CD4-positive, alpha-beta T cell treated with Interleukin-17A for 1 hour (primary cell): ENCODE results near the gene TNNT2.

Source experiments
- DNase-seq: peaks from one replicate; pipeline ENCODE4 v3.0.0-alpha.2; 2020

Gene TNNT2

GRCh38 chr1:201377611-201378092 lies at the start of gene TNNT2:
TNNT2 (minus strand) TSS chr1:201377680; CDS start chr1:201373254, 4,426 bp downstream.
- DNase-seq, result no peak

DNA sequence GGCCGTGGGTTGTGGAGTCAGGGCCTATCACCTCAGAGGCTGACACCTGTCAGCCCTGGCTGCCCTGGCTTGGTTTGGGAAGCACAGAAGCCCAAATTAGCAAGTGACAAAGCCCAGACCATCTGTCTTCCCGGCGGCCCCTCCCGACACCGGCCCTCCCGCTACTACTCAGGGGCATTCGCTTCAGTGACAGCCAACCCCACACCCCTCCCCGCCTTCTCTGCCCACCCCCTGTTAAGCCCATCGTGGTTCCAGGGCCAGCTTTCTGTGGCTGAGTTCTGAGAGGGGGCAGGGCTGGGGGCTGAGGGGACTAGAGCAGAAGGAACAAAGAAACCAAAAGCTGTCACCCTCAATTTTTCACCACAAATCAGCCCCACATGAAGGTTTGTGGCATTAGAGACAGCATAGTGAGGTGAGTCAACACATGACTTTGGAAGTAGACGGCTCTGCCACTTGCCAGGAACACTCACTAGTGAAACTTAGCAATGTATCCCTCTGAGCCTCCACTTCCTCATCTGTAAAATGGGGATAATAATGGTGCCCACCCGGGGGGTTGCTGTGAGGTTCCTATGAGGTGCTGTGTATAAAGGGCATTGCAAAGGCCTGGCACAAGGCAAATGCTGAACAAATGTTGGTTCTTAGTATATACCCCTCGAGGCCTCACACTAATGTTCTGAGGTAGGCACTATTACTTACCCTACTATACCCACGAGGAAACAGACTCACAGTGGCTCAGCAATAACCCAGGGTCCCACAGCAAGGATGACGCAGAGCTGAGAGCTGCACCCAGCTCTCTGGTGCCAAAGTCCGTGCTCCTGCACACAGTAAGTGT lies 49.2 kb upstream of the TNNT2 start:
- no peak for DNase-seq

DNA sequence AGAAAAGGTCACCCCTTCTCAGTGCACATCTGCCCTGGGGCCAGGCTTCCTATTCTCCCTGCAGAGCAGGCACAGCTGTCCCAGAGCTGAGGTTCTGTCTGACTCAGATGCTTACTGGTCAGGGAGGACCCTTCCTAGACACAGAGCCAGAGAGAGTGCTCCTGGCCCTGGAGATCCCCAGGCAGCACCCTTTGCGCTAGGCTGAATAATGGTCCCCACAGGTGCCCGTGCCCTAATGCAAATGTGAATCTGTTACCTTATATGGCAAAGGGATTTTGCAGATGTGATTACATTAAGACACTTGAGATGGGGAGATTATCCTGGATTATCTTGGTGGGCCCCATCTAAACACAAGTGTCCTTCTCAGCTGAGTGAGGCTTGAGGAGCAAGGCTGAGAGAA lies 46.7 kb upstream of the TNNT2 start:
- no peak for DNase-seq

DNA sequence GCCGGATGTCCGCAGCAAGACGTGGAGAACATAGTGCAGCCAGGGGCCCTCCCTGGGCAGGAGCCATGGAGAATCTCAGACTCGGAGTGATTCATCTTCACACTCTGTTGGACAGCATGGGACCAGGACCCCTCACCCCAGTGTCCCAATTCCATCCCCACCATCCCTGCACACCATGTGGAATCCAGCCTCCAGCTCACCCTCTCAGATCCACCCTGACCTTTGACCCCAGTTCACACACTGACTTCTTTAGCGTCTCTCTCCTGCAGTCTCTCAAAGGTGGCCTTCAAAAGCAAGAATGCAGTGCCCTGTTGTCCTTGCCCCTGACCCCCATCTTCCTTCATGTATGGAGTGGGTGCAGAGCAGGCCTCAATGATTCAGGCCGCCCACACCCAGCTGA lies 46.2 kb upstream of the TNNT2 start:
- no peak for DNase-seq

GRCh38 chr1:201422436-201423030 lies 45.1 kb upstream of the TNNT2 start:
- no peak for DNase-seq

DNA sequence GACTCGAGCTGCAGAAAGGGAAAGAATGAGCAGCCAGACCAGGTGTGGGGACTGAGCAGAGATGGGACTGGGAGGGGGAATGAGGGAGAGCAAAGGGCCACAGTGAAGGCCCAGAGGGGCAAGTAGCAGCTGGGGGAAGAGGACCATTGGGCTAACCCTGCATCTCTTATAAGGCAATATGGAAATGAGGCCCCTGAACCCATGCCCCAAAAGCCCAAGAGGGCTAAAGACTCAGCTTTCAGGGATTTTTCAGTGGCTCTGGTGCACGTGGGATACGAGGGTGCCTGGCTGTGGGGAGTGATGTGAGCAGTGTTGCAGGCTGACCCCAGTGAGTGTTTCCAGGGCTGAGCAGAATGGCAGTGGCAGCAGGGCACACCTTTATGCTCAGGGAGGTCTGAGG lies 44.5 kb upstream of the TNNT2 start:
- DNase-seq, result no peak

GRCh38 chr1:201421041-201421440 lies 43.6 kb upstream of the TNNT2 start:
- DNase-seq, result no peak

DNA sequence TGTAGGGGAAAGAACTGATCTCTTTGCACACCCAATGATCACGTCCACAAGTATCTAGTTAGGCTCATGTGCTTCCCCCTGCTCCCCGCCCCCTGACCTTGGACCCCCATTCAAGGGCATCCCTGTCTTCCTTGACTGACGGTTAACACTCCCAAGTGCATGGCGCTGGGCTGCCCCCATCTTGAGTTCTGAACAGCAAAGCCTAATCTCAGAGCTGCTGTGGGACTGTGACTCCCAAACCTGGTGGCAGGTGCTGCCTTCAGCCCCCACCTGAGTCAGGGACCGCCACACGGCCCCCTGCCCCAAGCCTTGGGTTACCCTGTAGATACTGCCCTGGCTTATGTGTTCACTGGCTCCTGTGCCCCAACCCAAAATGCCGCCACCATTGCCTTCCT lies 43.1 kb upstream of the TNNT2 start:
- DNase-seq, result no peak

DNA sequence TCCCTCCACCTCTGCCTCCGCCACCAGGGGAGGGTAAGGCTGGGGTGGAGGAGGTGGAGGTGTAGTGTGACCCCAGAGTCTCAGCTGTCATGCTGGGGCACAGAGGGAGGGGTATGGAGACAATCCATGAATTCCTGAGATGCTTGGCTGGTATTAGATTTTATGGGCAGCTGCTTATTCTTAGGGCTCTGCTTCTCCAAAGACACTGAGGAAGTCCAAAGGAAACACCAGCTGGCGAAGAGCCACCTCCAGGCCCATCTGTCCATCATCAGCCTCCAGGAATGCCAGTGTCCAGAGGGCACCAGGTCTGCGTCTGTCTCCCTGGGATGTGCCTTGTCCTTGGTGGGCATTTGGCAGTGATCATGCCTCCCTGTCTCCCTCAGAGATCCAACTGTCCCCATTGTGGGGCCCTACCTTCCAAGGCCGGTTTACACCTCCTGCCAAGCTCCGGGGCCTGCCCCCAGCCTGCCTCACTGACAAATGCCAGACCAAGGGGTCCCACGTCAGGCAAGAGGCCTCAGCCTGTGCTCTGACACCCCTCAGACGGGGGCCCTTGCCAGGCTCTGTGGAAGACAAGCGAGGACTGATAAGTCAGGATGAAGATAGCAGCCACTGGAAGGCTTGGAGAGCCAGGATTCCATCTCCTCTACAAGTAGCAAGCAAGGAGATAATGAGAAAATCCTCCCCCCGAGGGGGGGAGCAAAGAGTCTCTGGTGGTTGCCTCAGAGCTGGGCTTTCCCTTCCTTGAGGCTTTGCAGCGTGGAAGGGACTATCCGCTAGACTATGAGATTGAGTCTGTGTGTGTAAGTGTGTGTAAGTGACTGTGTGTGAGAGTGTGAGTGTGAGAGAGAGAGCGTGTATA lies 42.5 kb upstream of the TNNT2 start:
- no peak for DNase-seq

GRCh38 chr1:201419256-201419655 lies 41.8 kb upstream of the TNNT2 start:
- no peak for DNase-seq

- DNase-seq, result no peak
Measured at GRCh38 chr1:201418461-201418860, 41.0 kb upstream of the TNNT2 start.

DNA sequence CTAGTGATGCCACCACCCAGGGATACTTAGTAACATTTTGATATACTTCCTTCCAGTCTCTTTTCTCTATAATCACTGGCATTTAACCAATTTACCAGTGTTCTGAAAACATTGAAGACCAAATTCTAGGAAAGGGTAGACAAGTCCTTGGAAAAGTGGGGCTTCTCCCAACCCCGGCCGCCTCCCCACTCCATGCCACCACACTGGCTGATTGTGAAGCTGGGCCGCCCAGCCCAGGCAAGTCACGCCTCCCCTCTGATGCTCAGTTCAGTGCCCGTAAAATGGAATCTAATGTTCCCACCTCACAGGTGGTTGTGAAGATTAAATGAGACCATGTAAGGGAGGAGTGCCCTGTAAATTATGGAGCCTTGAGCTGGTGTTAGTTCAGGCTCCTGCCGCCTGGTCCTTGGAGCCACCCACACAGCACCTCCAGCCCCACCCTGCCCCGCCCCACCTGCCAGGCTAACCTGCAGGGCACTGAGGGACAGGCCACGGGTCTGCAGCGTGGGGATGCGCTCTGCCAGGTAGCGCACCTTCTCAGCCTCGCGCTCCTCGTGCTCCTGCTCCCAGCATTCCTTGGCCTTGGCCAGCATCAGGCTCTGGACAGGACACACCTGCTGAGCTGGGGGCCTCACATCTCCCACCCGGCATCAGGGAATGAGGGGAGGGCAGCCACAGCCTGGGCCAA lies 36.7 kb upstream of the TNNT2 start:
- no peak for DNase-seq

DNA sequence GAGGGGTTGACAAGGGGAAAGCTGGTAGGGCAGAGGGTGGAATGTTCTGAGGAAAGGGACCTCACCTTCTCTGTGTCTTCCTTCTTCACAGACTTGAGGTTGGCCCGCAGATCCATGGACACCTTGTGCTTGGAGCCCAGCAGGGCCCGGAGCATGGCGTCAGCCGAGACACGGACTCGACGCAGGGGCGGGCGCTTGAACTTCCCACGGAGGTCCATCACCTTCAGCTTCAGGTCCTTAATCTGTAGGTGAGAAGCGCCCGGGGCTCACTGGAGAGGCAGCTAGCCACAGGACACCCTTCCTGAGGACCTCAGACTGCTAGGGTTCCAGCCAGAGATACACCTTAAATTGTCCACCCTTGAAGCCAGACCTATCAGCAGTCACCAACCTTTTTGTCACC lies 33.8 kb upstream of the TNNT2 start:
- no peak for DNase-seq

GRCh38 chr1:201409440-201409839 lies 32.0 kb upstream of the TNNT2 start:
- no peak for DNase-seq

DNA sequence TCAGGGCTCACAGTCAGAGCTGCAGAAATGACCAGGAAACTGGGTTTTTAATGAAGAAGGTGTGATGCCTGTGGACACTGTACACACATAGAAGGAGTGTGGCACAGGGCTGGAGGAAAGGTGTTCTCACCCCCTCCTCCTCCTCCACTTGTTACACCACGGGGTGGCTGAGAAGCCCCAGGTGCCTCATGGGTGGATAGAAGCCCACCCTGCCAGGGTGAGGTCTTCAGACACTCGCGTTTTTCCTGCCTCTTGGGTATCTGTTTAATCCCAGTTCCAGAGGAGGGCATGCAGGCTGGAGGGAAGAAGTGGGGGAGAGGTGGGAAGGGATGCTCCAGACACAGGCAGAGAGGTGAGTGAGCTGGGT lies 31.3 kb upstream of the TNNT2 start:
- no peak for DNase-seq

DNA sequence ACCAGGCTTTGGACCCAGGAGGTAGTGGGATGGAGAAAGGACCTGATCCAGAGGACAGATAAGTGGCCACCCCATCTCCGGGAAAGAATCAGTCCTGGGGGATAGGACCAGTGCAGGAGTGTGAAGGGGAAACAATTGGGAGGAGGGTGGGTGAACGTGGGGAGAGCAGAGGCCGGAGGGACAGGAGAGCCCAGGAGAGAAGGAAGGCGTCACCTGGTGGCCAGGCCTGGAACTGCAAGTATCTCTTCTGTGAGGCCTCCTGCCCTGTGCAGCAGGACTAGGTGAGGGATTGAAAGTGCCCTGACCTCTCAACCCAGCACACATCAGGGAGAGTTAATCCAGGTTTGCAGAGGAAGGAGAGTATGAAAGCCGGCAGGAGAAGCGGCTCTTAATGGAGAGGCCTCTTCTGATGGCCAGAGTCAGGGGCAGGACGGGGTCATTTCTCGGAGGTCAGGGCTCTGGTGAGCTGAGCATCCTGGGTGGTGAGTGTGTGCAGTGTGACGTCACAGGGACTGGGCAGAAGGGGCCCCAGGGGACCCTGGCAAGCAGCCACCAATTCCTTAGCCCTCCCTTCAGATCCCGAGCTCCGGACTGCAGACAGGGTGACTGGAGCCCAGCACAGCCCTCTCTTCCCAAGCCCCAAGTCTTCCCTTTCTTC lies 30.8 kb upstream of the TNNT2 start:
- DNase-seq, result peak; percentile 58

GRCh38 chr1:201406831-201407406 lies 29.4 kb upstream of the TNNT2 start:
- DNase-seq, result no peak

DNA sequence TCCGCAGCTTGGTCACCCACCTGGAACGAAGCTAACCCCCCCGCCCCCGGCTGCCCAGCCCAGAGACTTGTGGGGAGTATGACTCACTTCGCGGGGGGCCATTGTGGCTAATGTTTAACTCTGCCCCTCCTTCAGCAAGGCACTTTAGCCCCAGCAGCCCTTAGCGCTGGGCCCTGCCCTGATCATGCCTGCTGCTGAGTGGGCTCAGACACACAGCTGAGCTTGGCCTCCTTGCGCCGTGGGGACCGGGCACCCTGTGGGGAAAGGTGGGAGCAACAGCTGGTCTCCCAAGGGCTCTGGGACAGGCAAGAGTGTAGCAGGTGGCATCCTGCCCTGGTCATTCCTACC lies 28.0 kb upstream of the TNNT2 start:
- DNase-seq, result no peak

- DNase-seq, result no peak
Measured at GRCh38 chr1:201404722-201405483, 27.4 kb upstream of the TNNT2 start.

DNA sequence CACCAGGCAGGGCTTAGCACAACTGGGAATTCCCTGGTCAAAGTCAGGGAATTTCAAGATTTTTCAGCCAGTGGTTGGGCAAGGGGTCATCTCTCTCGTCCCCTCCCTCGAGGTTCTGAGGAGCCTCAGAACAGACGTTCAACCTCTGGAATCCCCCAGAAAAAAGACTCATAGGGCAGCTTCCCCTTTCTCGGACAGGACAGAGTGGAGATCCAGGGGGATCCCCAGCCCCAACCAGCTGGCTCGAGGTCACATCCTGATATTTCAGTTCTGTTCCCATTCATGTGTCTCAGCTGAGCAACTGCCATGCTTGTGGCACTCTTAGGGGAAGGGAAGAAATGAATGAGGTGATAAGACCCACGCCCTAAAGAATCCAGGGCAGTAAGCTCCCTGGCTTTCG lies 26.6 kb upstream of the TNNT2 start:
- peak; percentile 1 for DNase-seq

DNA sequence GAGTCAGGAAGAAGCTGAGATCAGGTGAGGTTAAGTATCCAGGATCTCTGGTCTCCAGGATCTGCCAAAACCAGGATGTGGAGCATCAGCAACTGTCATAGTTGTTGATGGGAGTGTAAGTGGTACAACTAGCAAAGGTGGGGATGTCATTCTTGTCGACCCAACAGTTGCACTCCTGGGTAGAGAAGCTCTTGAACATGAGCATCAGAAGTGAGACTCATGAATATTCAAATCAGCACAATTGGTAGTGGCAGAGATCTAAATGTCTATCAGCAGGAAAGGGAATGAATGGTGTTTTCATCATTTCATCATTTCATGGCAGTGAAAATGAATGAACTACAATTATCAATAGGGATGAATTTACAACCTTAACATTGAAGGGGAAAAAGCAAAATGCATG lies 25.9 kb upstream of the TNNT2 start:
- no peak for DNase-seq
